CD1c-positive myeloid dendritic cell (primary cell): Measurements from ENCODE around the gene PTGS2.
"Not testable (repeated sequence)": the region's sequence is repeated elsewhere in the genome, so short reads cannot be mapped to it uniquely, and the experiment has no call there.

Source experiments
- DNase-seq: peaks from one replicate; pipeline ENCODE4 v3.0.0-alpha.2; 2016; ENCODE audit errors: extremely low spot score

Gene PTGS2

DNA sequence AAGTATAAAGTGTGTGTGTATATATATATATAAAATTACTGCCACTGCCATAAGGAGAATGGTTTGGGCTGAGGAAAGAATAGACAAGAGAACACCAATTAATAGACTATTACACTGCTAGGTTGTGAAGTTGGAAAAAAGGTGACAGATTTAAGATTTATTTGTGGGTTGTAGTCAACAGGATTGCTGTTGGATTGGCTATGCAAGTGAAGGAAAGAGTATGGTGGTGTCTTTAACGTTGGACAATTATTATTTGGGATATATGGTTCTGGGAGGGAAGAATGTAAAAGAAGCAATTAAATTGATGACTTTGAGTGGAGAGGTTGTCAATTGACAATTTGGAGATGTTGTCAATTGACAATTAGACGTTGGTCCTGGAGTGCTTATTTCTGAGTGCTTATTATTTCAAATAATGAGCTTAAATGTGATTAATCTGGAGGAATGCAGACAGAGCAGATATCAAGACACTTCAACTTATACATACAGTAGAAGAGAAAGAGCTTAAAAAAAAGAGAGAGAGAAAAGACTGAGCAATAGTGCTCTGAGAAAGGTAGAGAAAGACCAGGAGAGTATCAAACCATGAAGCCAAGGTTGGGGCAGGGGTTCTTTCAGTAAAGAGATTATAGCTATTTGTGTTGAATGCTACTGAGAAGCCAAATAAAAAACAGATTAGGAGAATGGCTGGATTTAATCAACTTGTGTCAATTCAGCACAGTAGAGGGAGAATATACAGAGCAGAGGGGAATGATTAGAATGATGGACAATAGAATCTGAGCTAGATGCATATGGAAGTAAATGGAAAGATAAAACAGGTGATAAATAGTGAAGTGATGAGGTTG is 9.7 kb downstream of the PTGS2 start:
- no peak for DNase-seq

DNA sequence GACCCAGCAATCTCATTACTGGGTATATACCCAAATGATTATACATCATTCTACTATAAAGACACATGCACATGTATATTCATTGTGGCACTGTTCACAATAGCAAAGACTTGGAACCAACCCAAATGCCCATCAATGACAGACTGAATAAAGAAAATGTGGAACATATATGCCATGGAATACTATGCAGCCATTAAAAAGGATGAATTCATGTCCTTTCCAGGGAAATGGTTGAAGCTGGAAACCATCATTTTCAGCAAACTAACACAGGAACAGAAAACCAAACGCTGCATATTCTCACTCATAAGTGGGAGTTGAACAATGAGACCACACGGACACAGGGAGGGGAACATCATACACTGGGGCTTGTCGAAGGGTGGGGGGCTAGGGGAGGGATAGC is 10.4 kb downstream of the PTGS2 start:
- not testable (repeated sequence) for DNase-seq

GRCh38 chr1:186664217-186664616 is 16.0 kb downstream of the PTGS2 start:
- not testable (repeated sequence) for DNase-seq

- no peak for DNase-seq
These were observed 17.5 kb downstream of the PTGS2 start for GRCh38 chr1:186662752-186663151.

GRCh38 chr1:186659890-186660341 is 20.3 kb downstream of the PTGS2 start:
- DNase-seq: peak; percentile 57

GRCh38 chr1:186658999-186659398 is 21.2 kb downstream of the PTGS2 start:
- DNase-seq: no peak

- peak; percentile 30 for DNase-seq
These were observed 22.7 kb downstream of the PTGS2 start for GRCh38 chr1:186657481-186657880.

GRCh38 chr1:186655876-186656275 is 24.3 kb downstream of the PTGS2 start:
- DNase-seq: peak; percentile 70

- peak; percentile 49 for DNase-seq
These were observed 25.5 kb downstream of the PTGS2 start for GRCh38 chr1:186654741-186655140.

- peak; percentile 36 for DNase-seq
These were observed 26.9 kb downstream of the PTGS2 start for GRCh38 chr1:186653312-186653711.

DNA sequence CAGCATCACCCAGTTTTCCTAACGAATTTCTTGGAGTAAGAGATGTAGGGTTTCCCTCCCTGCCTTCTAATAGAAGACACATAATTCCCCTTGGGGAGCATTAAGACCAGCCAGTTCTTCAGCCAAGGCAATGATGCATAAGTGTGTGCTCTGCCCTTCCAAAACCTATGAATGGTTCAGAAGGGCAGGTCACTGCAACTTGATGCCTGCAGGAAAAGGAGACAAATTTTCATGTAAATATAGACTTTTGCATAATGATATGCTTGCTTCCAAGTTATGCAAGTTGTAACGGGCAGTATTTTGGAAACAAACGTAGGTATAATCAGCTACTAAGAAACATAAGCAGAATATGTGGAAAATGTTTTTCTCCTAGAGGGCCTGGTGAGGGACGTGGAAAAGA is 31.6 kb downstream of the PTGS2 start:
- no peak for DNase-seq

DNA sequence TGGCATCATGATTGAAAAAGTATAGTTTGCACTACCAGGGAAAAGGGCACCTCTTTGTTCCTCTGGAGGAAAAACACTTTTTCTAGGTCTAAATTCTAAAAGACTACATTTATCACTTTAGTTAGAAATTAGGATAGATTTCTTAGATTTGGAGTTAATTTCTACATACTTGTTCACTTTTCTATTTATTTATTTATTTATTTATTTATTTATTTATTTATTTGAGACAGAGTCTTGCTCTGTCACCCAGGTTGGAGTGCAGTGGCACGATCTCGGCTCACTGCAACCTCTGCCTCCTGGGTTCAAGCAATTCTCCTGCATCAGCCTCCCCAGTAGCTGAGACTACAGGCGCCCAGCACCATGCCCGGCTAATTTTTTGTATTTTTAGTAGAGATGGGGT is 32.2 kb downstream of the PTGS2 start:
- not testable (repeated sequence) for DNase-seq

GRCh38 chr1:186643614-186644013 is 36.6 kb downstream of the PTGS2 start:
- no peak for DNase-seq

- not testable (repeated sequence) for DNase-seq
These were observed 42.7 kb downstream of the PTGS2 start for GRCh38 chr1:186637567-186637966.

DNA sequence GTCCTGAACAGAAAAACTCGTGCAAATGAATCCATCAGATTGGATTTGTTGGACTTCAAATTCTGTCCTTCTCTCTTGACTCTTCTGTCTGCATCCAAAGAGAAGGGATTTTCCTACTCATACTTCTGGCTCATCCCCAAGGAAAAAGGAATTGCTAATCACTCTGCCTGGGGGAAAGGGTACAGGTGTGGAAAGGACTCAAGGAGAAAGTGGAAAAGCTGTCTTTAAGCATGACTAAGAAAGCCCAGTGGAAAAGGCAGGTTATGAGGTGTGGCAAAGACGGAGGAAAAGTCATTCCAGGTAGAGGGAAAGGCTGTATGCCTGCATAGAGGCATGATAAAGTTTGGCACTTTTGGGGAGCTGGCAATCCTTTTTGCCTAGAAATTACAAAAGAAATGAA is 43.4 kb downstream of the PTGS2 start:
- no peak for DNase-seq

- DNase-seq: no peak
These were observed 45.7 kb downstream of the PTGS2 start for GRCh38 chr1:186634511-186634910.

DNA sequence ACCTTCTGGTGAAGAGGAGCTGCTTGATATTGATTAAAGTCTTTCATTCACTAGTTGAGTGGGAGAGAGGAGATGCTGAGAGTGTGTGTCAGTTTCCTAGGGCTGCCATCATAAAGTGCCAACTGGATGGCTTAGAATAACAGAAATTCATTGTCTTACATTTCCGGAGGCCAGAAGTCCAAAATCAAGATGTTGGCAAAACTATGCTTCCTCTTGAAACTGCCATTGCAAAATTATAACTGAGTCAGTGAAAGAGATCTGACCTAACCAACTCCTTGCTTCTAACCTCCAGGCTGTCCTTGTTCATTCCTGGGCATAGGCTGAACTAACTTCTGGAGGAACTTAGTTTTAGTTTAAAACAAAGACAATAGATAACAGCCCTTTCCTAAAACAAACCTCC is 47.1 kb downstream of the PTGS2 start:
- DNase-seq: no peak

- DNase-seq: no peak
These were observed 50.9 kb downstream of the PTGS2 start for GRCh38 chr1:186629341-186629740.

DNA sequence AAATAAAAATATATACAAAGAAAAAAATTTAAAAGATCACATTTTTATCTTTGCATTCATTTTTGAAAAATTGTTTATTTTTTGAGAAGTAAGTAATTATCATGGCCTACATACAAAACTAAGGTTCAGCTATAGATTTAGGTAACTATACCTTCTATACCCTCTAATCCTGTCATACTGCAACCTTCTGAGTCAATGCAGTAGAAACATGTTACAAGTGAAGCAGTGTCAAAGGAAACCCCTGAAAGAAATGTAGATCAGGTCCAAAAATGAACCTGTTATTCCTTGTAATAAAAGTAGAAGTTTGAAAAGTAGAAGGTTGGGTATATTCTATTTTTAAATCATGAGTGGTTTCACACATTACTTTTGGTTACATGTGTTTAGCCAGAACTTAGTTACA is 51.3 kb downstream of the PTGS2 start:
- DNase-seq: no peak

DNA sequence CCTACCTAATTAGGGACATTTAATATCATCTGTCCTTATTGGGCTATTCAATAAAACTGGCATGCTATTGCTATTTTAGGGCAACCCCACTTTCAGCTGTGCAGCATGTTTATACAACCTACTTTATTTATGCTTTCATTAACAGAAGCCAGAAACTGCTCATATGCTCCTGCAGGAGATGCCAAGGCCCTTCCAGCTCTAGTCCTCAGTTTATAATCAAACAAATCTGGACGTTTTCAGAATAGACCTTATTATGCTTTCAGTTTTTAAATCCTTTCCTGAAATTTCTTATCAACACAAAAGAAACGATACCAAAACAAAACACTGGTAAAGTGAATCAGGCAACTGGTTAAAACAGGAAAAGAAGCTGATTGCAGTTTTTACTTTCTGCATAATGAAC is 53.2 kb downstream of the PTGS2 start:
- DNase-seq: no peak

- no peak for DNase-seq
These were observed 53.8 kb downstream of the PTGS2 start for GRCh38 chr1:186626356-186626932.

- DNase-seq: peak; percentile 72
These were observed 56.7 kb downstream of the PTGS2 start for GRCh38 chr1:186623551-186623950.
